ENCODE results near the gene ATF6B.

The ATF6B gene

DNA sequence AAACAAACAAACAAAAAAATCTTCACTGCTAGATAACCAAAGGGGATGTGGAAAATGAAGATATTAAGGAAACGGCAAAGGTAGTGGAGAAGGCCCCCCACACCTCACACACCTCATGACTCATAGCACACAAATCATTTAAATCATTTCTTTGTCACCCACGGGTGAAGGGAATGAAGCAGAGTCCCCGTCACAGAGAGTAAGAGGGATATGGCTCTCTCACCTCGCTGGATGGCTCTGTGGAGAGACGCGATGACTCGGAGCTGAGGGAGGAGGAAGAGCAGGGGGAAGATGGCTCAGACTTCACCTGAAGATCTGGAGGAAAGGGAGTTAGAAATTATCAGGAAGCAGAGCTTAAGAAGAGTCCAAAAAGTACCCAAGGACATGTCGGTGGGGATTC lies 1.2 kb downstream of the ATF6B start:
- no peak for TF ChIP-seq POLR2A (IDR thresholded peaks at IDR 0.05; ENCODE audit: low read depth, low read length)
- no peak for TF ChIP-seq POLR2AphosphoS5 (IDR thresholded peaks at IDR 0.05; ENCODE audit: low read depth, low read length)
- TF ChIP-seq TAF1 (IDR thresholded peaks at IDR 0.05; ENCODE audit: borderline replicate concordance, low read depth, low read length), result no peak
- no peak for DNase-seq (ENCODE audit: insufficient read length)
- FAIRE-seq, result no peak

- DNase-seq (ENCODE audit: insufficient read length), result no peak
- TF ChIP-seq POLR2A (IDR thresholded peaks at IDR 0.05; ENCODE audit: low read depth, low read length), result no peak
- no peak for TF ChIP-seq POLR2AphosphoS5 (IDR thresholded peaks at IDR 0.05; ENCODE audit: low read depth, low read length)
- no peak for TF ChIP-seq TAF1 (IDR thresholded peaks at IDR 0.05; ENCODE audit: borderline replicate concordance, low read depth, low read length)
Observed at GRCh38 chr6:32123681-32124080, 4.4 kb downstream of the ATF6B start.

GRCh38 chr6:32120573-32121059 lies 7.4 kb downstream of the ATF6B start:
- TF ChIP-seq POLR2A (IDR thresholded peaks at IDR 0.05; ENCODE audit: low read depth, low read length) (no peak), POLR2AphosphoS5 (IDR thresholded peaks at IDR 0.05; ENCODE audit: low read depth, low read length) (no peak), TAF1 (IDR thresholded peaks at IDR 0.05; ENCODE audit: borderline replicate concordance, low read depth, low read length) (no peak)
- DNase-seq (ENCODE audit: insufficient read length) (no peak), FAIRE-seq (no peak)

More at GRCh38 chr6:32123681-32124080, 4.4 kb downstream of the ATF6B start:
- no peak for FAIRE-seq

DNA sequence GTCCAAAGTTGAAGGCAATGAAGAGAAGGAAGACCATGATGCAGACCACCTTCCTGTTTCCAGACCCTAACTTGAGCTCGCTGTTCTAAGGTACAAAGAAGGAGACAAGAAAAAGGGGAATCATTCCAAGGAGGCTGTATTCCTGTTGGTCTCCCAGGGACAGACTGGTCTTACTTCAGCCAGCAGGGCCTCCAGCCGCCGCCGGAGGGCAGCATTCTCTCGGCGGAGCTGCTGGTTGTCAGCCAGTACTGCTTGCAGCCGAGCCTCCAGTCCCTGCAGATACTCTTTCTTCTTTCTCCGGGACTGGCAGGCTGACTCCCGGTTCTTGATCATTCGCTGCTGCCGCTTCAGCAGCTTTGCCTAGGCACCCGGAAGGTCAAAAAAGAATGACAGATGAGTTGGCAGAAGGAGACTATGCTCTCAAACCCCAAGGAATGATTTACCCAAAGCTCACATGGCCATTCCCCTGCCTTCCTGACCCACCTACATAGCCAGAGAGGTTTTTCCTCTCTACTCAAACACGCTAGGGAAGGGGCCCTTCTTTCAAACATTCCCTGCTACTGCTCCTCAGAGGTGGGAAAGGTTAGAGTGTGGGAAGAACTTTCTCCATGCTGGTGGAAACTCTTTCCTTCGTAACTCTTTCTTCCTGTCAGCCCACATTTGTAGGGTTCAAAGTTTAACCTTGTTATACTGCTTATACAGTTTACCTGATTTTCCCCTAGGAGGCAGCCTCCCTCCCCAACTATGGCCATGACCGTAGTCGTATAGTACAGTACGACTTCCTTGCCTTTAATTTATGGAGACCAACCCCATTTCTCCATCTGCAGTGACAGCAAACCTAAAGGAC lies 9.0 kb downstream of the ATF6B start:
- FAIRE-seq (peak; percentile 86), DNase-seq (ENCODE audit: insufficient read length) (peak; percentile 77)
- TF ChIP-seq POLR2A (IDR thresholded peaks at IDR 0.05; ENCODE audit: low read depth, low read length) (no peak), TAF1 (IDR thresholded peaks at IDR 0.05; ENCODE audit: borderline replicate concordance, low read depth, low read length) (no peak), POLR2AphosphoS5 (IDR thresholded peaks at IDR 0.05; ENCODE audit: low read depth, low read length) (no peak)

DNA sequence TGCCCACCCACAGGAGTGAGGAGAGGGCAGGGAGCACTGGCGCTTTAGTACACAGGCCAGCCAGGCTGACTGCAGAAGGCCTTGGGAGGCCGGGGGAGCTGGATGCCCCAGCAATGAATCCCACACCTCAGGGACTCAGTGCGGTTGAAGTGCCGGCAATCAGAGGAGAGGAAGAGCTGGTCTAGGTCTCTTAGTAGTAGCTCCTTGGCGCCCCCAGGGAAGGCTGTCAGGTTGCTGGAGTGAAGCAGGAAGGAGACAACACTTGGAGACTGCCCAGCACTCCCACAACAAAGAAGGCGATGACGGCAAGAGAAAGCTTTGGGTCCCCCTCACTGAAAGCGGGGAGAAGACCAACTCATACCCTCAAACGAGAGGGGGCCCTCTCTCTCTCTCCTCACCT lies 10.6 kb downstream of the ATF6B start:
- no peak for TF ChIP-seq TAF1 (IDR thresholded peaks at IDR 0.05; ENCODE audit: borderline replicate concordance, low read depth, low read length)
- TF ChIP-seq POLR2AphosphoS5 (IDR thresholded peaks at IDR 0.05; ENCODE audit: low read depth, low read length), result no peak
- no peak for DNase-seq (ENCODE audit: insufficient read length)
- no peak for FAIRE-seq

GRCh38 chr6:32116674-32117073 lies 11.4 kb downstream of the ATF6B start:
- TF ChIP-seq POLR2A (IDR thresholded peaks at IDR 0.05; ENCODE audit: low read depth, low read length) (no peak), POLR2AphosphoS5 (IDR thresholded peaks at IDR 0.05; ENCODE audit: low read depth, low read length) (no peak)
- FAIRE-seq (no peak), DNase-seq (ENCODE audit: insufficient read length) (no peak)

DNA sequence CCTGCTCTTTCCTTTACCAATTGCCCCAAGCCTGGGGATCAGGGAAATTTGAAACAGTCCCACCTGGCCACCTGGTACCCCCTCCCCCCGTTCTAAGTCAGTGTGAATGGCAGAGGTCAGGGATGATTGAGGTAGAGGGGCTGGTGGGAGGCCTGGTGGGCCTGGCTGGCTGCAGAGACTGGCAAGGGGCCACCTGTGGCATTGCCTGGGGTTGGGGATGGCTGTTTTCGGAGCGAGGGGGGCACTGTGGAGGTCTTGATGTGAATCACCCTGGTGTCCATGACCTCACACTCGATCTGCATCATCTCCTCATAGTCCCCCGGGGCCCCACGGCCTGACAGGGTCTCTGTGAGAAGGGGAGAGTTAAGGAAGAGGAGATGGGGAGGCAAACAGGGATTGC lies 12.4 kb downstream of the ATF6B start:
- no peak for FAIRE-seq
- TF ChIP-seq TAF1 (IDR thresholded peaks at IDR 0.05; ENCODE audit: borderline replicate concordance, low read depth, low read length) (no peak), POLR2A (IDR thresholded peaks at IDR 0.05; ENCODE audit: low read depth, low read length) (no peak), POLR2AphosphoS5 (IDR thresholded peaks at IDR 0.05; ENCODE audit: low read depth, low read length) (no peak)
- DNase-seq (ENCODE audit: insufficient read length), result no peak

DNA sequence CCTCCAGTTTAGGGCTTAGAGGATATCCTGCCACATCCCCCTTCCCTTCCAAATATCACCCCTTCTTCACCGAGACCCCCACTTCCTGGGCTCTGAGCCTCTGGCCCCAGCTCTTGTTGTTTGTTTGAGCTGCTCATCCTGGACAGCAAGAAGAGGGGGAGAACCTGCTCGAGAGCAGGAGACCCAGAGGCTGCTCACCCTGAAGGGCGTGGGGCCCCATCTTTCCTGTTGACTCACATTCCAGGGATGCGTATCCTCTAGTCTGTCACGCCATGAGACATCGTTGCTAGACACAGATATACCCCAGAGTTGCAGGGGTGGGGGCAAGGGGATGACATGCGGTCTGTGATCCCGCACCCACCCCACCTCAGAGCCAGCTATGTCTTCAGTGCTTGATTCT lies 13.2 kb downstream of the ATF6B start:
- no peak for DNase-seq (ENCODE audit: insufficient read length)
- TF ChIP-seq TAF1 (IDR thresholded peaks at IDR 0.05; ENCODE audit: borderline replicate concordance, low read depth, low read length) (no peak), POLR2AphosphoS5 (IDR thresholded peaks at IDR 0.05; ENCODE audit: low read depth, low read length) (no peak), POLR2A (IDR thresholded peaks at IDR 0.05; ENCODE audit: low read depth, low read length) (no peak)
- FAIRE-seq, result no peak

- FAIRE-seq (no peak), DNase-seq (ENCODE audit: insufficient read length) (no peak)
Observed at GRCh38 chr6:32113386-32114352, 14.4 kb downstream of the ATF6B start.

GRCh38 chr6:32112431-32112980 lies 15.5 kb downstream of the ATF6B start:
- TF ChIP-seq POLR2A (IDR thresholded peaks at IDR 0.05; ENCODE audit: low read depth, low read length) (no peak), POLR2AphosphoS5 (IDR thresholded peaks at IDR 0.05; ENCODE audit: low read depth, low read length) (no peak), TAF1 (IDR thresholded peaks at IDR 0.05; ENCODE audit: borderline replicate concordance, low read depth, low read length) (no peak)
- FAIRE-seq (no peak), DNase-seq (ENCODE audit: insufficient read length) (no peak)

More at GRCh38 chr6:32113386-32114352, 14.4 kb downstream of the ATF6B start:
- TF ChIP-seq POLR2AphosphoS5 (IDR thresholded peaks at IDR 0.05; ENCODE audit: low read depth, low read length) (no peak), POLR2A (IDR thresholded peaks at IDR 0.05; ENCODE audit: low read depth, low read length) (no peak), TAF1 (IDR thresholded peaks at IDR 0.05; ENCODE audit: borderline replicate concordance, low read depth, low read length) (no peak)

DNA sequence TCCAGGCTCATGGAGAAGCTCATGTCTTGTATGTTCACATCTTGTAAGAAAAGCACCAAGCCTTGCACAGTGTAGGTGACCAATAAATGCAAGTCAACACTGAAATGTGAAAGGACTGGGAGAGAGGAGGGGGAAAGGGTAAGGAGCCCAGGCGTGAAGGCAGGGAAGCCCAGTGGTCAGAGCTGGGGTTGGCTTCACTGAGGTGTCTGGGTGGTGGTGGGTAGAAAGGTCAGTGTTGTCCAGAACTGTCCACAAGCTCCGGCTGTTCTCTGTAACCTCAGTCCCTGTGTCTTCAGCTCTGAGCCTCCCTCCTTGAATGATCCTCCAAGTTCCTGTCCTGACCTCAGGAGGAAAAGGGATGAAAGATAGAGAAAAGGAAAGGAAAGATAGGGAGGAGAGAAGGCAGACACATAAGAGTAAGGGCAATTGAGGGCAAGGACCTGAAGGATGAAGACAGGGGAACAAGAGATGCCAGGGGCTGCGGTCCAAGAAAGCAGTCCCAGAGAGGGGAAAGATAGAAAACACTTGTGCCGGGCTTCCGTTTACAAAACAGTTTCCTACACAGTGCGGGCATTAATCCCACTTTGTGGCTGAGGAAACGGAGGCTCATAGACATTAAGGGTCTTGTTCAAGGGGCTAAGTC lies 16.5 kb downstream of the ATF6B start:
- TF ChIP-seq POLR2AphosphoS5 (IDR thresholded peaks at IDR 0.05; ENCODE audit: low read depth, low read length), result no peak
- TF ChIP-seq POLR2A (IDR thresholded peaks at IDR 0.05; ENCODE audit: low read depth, low read length), result no peak
- no peak for FAIRE-seq

More for the DNA sequence above, 16.5 kb downstream of the ATF6B start:
- DNase-seq (ENCODE audit: insufficient read length), result no peak

Data from GM12892 (cell line).